WTC11 (cell line): ENCODE data around the gene LHX2. TPM values are rescaled to one million over a fixed set of nuclear protein-coding genes. Genes with fewer than 3 reads are reported as not detected.

Experiments
- ATAC-seq: fragments of 200-7000 bp; cut with Tn5 transposase; 2 replicates; pipeline ENCODE4 v1.10.0; 2021; ENCODE audit warnings: mild to moderate bottlenecking, moderate library complexity
- CTCF ChIA-PET: fragments of 300-600 bp; sonication (Branson Sonifier 250); formaldehyde crosslinking; loops from one replicate; lab custom pipeline; 2021; ENCODE audit warnings: antibody characterized with exemption; lab: Charles Lee
- POLR2A ChIA-PET: fragments of 350-600 bp; sonication (Branson Sonifier 250); formaldehyde crosslinking; loops from one replicate; lab custom pipeline; 2021; ENCODE audit warnings: antibody characterized with exemption; lab: Charles Lee
- DNase-seq: peaks from one replicate; pipeline ENCODE4 v3.0.0; 2021; ENCODE audit warnings: low spot score
- H3K27ac Mint-ChIP-seq: 2 replicates; pipeline ENCODE4 v1.8.0; 2021; ENCODE audit warnings: mixed read lengths
- H3K27me3 Mint-ChIP-seq: 2 replicates; pipeline ENCODE4 v1.8.0; 2021; ENCODE audit warnings: low read depth, mild to moderate bottlenecking, moderate library complexity, mixed read lengths
- H3K36me3 Mint-ChIP-seq: 2 replicates; pipeline ENCODE4 v1.8.0; 2021; ENCODE audit warnings: mixed read lengths
- H3K4me1 Mint-ChIP-seq: 2 replicates; pipeline ENCODE4 v1.8.0; 2022; ENCODE audit warnings: mixed read lengths
- H3K4me3 Mint-ChIP-seq: 2 replicates; pipeline ENCODE4 v1.8.0; 2021; ENCODE audit warnings: mild to moderate bottlenecking, moderate library complexity, mixed read lengths
- H3K9me3 Mint-ChIP-seq: 2 replicates; pipeline ENCODE4 v1.8.0; 2021; ENCODE audit warnings: mixed read lengths
- CREB1 ChIP-seq: sonication (generic); formaldehyde crosslinking; IDR thresholded peaks from 2 replicates; pipeline ENCODE4 v1.8.0; 2023; ENCODE audit warnings: mild to moderate bottlenecking, missing genetic modification reagents
- FOXK1 ChIP-seq: sonication (generic); formaldehyde crosslinking; IDR thresholded peaks from 2 replicates; pipeline ENCODE4 v1.8.0; 2022; ENCODE audit warnings: mild to moderate bottlenecking, moderate library complexity, missing genetic modification reagents
- GTF2I ChIP-seq: fragments of 250-450 bp; sonication (Bioruptor Pico); conservative IDR thresholded peaks from 2 replicates; pipeline ENCODE4 v1.4.0; 2021; ENCODE audit warnings: mild to moderate bottlenecking
- IRF2 ChIP-seq: sonication (generic); formaldehyde crosslinking; IDR thresholded peaks from 2 replicates; pipeline ENCODE4 v1.8.0; 2022; ENCODE audit warnings: low read depth, missing genetic modification reagents, borderline replicate concordance
- KAT7 ChIP-seq: sonication (generic); formaldehyde crosslinking; IDR thresholded peaks from 2 replicates; pipeline ENCODE4 v1.8.1; 2023; ENCODE audit warnings: missing genetic modification reagents, mild to moderate bottlenecking, borderline replicate concordance
- NFATC4 ChIP-seq: fragments of 250-450 bp; sonication (Bioruptor Pico); IDR thresholded peaks from 2 replicates; pipeline ENCODE4 v1.9.0; 2021; ENCODE audit warnings: mild to moderate bottlenecking
- PRRX2 ChIP-seq: fragments of 250-450 bp; sonication (Bioruptor Pico); IDR thresholded peaks from 2 replicates; pipeline ENCODE4 v1.8.0; 2021; ENCODE audit warnings: mild to moderate bottlenecking
- TCF7 ChIP-seq: sonication (generic); formaldehyde crosslinking; IDR thresholded peaks from 2 replicates; pipeline ENCODE4 v1.8.0; 2022; ENCODE audit warnings: mild to moderate bottlenecking, low read depth, missing genetic modification reagents, moderate library complexity
- TEAD4 ChIP-seq: sonication (generic); formaldehyde crosslinking; IDR thresholded peaks from 2 replicates; pipeline ENCODE4 v1.8.0; 2022; ENCODE audit warnings: mild to moderate bottlenecking, missing genetic modification reagents
- TP53 ChIP-seq: sonication (generic); formaldehyde crosslinking; IDR thresholded peaks from 2 replicates; pipeline ENCODE4 v1.8.1; 2023; ENCODE audit warnings: mild to moderate bottlenecking, missing genetic modification reagents
- ZNF263 ChIP-seq: sonication (generic); formaldehyde crosslinking; IDR thresholded peaks from 2 replicates; pipeline ENCODE4 v1.8.1; 2022; ENCODE audit warnings: low read depth, mild to moderate bottlenecking, moderate library complexity, missing genetic modification reagents
- ZNF423 ChIP-seq: fragments of 250-450 bp; sonication (Bioruptor Pico); IDR thresholded peaks from 2 replicates; pipeline ENCODE4 v2.1.2; 2022; ENCODE audit warnings: mild to moderate bottlenecking, moderate library complexity
- total RNA-seq: library from RNA; stranded (reverse); gene quantifications from 3 replicates; pipeline ENCODE4 v1.2.3, GENCODE V29; 2021
- TF ChIP-seq, protein P1 (sequence below): sonication (generic); formaldehyde crosslinking; IDR thresholded peaks from 2 replicates; pipeline ENCODE4 v1.8.0; 2022; ENCODE audit warnings: mild to moderate bottlenecking, missing genetic modification reagents
- TF ChIP-seq, protein P2 (sequence below): fragments of 250-450 bp; sonication (Bioruptor Pico); IDR thresholded peaks from 2 replicates; pipeline ENCODE4 v2.1.2; 2022; ENCODE audit warnings: mild to moderate bottlenecking, moderate library complexity
- TF ChIP-seq, protein P3 (sequence below): fragments of 200-600 bp; IDR thresholded peaks from 2 replicates; pipeline ENCODE4 v1.8.0; 2022; ENCODE audit warnings: antibody characterized with exemption
- TF ChIP-seq, protein P4 (sequence below): sonication (generic); formaldehyde crosslinking; IDR thresholded peaks from 2 replicates; pipeline ENCODE4 v1.8.1; 2023; ENCODE audit warnings: mild to moderate bottlenecking, missing genetic modification reagents, moderate library complexity
- TF ChIP-seq, protein P5 (sequence below): sonication (generic); formaldehyde crosslinking; IDR thresholded peaks from 2 replicates; pipeline ENCODE4 v1.8.1; 2022; ENCODE audit warnings: mild to moderate bottlenecking, moderate library complexity, missing genetic modification reagents
- TF ChIP-seq, protein P6 (sequence below): sonication (generic); formaldehyde crosslinking; IDR thresholded peaks from 2 replicates; pipeline ENCODE4 v1.8.1; 2023; ENCODE audit warnings: mild to moderate bottlenecking, missing genetic modification reagents
- TF ChIP-seq, protein P7 (sequence below): sonication (generic); formaldehyde crosslinking; IDR thresholded peaks from 2 replicates; pipeline ENCODE4 v1.8.1; 2023; ENCODE audit warnings: mild to moderate bottlenecking, moderate library complexity, missing genetic modification reagents
- TF ChIP-seq, protein P8 (sequence below): sonication (generic); formaldehyde crosslinking; IDR thresholded peaks from 2 replicates; pipeline ENCODE4 v1.8.1; 2022; ENCODE audit warnings: low read depth, missing genetic modification reagents, borderline replicate concordance
- TF ChIP-seq, protein P9 (sequence below): sonication (generic); formaldehyde crosslinking; IDR thresholded peaks from 2 replicates; pipeline ENCODE4 v1.8.1; 2022; ENCODE audit warnings: low read depth, mild to moderate bottlenecking, moderate library complexity, missing genetic modification reagents, borderline replicate concordance
- TF ChIP-seq, protein P10 (sequence below): sonication (generic); formaldehyde crosslinking; IDR thresholded peaks from 2 replicates; pipeline ENCODE4 v1.8.0; 2022; ENCODE audit warnings: missing genetic modification reagents

LHX2 gene
- total RNA-seq, 1 experiment from 2014 or later, result 0.42 TPM

DNA sequence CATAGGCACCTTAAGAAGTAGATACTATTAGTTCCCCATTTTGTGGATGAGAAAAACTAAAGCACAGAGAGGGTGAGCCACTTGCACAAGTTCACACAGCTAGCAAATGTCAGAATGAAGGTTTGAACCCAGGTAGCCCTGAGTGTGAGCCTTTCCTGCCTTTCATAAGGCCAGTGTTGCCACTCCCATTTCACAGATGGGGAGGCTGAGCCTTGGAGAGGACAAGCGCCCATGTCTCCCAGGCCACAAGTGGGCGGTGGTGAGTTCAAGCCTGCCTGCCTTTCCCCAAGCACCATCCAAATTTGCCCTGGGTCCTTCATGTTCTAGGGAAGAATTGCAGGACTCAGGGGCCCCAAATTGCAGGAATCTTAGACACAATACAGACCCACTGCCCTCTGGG, 50.6 kb downstream of the LHX2 start:
- CTCF ChIA-PET, result no interaction called here
- ATAC-seq (peak; percentile 48), DNase-seq (peak; percentile 42)
- no peaks in the 10 kb centered on the region for H3K4me1 Mint-ChIP-seq
- H3K27me3 Mint-ChIP-seq, result peaks cover 10% of the 10 kb centered on the region
- POLR2A ChIA-PET, result no interaction called here
- H3K27ac Mint-ChIP-seq, result no peak overlapping the region
- H3K36me3 Mint-ChIP-seq, result no peaks in the 10 kb centered on the region
- H3K4me3 Mint-ChIP-seq, result no peak overlapping the region
- H3K9me3 Mint-ChIP-seq, result no peaks in the 10 kb centered on the region
- no peak for TF ChIP-seq TCF7 (CRISPR knock-in tag)
- TF ChIP-seq, protein P1, sequence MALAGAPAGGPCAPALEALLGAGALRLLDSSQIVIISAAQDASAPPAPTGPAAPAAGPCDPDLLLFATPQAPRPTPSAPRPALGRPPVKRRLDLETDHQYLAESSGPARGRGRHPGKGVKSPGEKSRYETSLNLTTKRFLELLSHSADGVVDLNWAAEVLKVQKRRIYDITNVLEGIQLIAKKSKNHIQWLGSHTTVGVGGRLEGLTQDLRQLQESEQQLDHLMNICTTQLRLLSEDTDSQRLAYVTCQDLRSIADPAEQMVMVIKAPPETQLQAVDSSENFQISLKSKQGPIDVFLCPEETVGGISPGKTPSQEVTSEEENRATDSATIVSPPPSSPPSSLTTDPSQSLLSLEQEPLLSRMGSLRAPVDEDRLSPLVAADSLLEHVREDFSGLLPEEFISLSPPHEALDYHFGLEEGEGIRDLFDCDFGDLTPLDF (CRISPR knock-in tag), result no peak
- TF ChIP-seq, protein P2, sequence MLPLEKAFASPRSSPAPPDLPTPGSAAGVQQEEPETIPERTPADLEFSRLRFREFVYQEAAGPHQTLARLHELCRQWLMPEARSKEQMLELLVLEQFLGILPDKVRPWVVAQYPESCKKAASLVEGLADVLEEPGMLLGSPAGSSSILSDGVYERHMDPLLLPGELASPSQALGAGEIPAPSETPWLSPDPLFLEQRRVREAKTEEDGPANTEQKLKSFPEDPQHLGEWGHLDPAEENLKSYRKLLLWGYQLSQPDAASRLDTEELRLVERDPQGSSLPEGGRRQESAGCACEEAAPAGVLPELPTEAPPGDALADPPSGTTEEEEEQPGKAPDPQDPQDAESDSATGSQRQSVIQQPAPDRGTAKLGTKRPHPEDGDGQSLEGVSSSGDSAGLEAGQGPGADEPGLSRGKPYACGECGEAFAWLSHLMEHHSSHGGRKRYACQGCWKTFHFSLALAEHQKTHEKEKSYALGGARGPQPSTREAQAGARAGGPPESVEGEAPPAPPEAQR (CRISPR knock-in tag), result no peak
- TF ChIP-seq, protein P3, sequence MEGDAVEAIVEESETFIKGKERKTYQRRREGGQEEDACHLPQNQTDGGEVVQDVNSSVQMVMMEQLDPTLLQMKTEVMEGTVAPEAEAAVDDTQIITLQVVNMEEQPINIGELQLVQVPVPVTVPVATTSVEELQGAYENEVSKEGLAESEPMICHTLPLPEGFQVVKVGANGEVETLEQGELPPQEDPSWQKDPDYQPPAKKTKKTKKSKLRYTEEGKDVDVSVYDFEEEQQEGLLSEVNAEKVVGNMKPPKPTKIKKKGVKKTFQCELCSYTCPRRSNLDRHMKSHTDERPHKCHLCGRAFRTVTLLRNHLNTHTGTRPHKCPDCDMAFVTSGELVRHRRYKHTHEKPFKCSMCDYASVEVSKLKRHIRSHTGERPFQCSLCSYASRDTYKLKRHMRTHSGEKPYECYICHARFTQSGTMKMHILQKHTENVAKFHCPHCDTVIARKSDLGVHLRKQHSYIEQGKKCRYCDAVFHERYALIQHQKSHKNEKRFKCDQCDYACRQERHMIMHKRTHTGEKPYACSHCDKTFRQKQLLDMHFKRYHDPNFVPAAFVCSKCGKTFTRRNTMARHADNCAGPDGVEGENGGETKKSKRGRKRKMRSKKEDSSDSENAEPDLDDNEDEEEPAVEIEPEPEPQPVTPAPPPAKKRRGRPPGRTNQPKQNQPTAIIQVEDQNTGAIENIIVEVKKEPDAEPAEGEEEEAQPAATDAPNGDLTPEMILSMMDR, result peak; percentile 37; the same call in 1 of the 2 replicates
- TF ChIP-seq, protein P4, sequence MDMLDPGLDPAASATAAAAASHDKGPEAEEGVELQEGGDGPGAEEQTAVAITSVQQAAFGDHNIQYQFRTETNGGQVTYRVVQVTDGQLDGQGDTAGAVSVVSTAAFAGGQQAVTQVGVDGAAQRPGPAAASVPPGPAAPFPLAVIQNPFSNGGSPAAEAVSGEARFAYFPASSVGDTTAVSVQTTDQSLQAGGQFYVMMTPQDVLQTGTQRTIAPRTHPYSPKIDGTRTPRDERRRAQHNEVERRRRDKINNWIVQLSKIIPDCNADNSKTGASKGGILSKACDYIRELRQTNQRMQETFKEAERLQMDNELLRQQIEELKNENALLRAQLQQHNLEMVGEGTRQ (CRISPR knock-in tag), result no peak
- no peak for TF ChIP-seq ZNF423
- TF ChIP-seq, protein P5, sequence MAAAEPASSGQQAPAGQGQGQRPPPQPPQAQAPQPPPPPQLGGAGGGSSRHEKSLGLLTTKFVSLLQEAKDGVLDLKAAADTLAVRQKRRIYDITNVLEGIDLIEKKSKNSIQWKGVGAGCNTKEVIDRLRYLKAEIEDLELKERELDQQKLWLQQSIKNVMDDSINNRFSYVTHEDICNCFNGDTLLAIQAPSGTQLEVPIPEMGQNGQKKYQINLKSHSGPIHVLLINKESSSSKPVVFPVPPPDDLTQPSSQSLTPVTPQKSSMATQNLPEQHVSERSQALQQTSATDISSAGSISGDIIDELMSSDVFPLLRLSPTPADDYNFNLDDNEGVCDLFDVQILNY (CRISPR knock-in tag), result no peak
- 0 out of 2 replicates have a peak, but pooled peaks have one; percentile 55 for TF ChIP-seq PRRX2 (CRISPR knock-in tag)
- no peak for TF ChIP-seq FOXK1 (CRISPR knock-in tag)
- TF ChIP-seq, protein P6, sequence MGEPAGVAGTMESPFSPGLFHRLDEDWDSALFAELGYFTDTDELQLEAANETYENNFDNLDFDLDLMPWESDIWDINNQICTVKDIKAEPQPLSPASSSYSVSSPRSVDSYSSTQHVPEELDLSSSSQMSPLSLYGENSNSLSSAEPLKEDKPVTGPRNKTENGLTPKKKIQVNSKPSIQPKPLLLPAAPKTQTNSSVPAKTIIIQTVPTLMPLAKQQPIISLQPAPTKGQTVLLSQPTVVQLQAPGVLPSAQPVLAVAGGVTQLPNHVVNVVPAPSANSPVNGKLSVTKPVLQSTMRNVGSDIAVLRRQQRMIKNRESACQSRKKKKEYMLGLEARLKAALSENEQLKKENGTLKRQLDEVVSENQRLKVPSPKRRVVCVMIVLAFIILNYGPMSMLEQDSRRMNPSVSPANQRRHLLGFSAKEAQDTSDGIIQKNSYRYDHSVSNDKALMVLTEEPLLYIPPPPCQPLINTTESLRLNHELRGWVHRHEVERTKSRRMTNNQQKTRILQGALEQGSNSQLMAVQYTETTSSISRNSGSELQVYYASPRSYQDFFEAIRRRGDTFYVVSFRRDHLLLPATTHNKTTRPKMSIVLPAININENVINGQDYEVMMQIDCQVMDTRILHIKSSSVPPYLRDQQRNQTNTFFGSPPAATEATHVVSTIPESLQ (CRISPR knock-in tag), result no peak
- TF ChIP-seq, protein P7, sequence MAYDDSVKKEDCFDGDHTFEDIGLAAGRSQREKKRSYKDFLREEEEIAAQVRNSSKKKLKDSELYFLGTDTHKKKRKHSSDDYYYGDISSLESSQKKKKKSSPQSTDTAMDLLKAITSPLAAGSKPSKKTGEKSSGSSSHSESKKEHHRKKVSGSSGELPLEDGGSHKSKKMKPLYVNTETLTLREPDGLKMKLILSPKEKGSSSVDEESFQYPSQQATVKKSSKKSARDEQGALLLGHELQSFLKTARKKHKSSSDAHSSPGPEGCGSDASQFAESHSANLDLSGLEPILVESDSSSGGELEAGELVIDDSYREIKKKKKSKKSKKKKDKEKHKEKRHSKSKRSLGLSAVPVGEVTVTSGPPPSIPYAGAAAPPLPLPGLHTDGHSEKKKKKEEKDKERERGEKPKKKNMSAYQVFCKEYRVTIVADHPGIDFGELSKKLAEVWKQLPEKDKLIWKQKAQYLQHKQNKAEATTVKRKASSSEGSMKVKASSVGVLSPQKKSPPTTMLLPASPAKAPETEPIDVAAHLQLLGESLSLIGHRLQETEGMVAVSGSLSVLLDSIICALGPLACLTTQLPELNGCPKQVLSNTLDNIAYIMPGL (CRISPR knock-in tag), result no peak
- TF ChIP-seq, protein P8, sequence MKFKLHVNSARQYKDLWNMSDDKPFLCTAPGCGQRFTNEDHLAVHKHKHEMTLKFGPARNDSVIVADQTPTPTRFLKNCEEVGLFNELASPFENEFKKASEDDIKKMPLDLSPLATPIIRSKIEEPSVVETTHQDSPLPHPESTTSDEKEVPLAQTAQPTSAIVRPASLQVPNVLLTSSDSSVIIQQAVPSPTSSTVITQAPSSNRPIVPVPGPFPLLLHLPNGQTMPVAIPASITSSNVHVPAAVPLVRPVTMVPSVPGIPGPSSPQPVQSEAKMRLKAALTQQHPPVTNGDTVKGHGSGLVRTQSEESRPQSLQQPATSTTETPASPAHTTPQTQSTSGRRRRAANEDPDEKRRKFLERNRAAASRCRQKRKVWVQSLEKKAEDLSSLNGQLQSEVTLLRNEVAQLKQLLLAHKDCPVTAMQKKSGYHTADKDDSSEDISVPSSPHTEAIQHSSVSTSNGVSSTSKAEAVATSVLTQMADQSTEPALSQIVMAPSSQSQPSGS, result no peak
- TF ChIP-seq GTF2I (CRISPR knock-in tag), result peak; percentile 90; the same call in 1 of the 2 replicates
- no peak for TF ChIP-seq KAT7 (CRISPR knock-in tag)
- no peak for TF ChIP-seq IRF2 (CRISPR knock-in tag)
- no peak for TF ChIP-seq ZNF263 (CRISPR knock-in tag)
- no peak for TF ChIP-seq TP53
- TF ChIP-seq CREB1 (CRISPR knock-in tag), result no peak
- TF ChIP-seq TEAD4 (CRISPR knock-in tag), result no peak
- TF ChIP-seq, protein P9, sequence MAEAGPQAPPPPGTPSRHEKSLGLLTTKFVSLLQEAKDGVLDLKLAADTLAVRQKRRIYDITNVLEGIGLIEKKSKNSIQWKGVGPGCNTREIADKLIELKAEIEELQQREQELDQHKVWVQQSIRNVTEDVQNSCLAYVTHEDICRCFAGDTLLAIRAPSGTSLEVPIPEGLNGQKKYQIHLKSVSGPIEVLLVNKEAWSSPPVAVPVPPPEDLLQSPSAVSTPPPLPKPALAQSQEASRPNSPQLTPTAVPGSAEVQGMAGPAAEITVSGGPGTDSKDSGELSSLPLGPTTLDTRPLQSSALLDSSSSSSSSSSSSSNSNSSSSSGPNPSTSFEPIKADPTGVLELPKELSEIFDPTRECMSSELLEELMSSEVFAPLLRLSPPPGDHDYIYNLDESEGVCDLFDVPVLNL, result no peak
- TF ChIP-seq NFATC4, result no peak
- TF ChIP-seq, protein P10, sequence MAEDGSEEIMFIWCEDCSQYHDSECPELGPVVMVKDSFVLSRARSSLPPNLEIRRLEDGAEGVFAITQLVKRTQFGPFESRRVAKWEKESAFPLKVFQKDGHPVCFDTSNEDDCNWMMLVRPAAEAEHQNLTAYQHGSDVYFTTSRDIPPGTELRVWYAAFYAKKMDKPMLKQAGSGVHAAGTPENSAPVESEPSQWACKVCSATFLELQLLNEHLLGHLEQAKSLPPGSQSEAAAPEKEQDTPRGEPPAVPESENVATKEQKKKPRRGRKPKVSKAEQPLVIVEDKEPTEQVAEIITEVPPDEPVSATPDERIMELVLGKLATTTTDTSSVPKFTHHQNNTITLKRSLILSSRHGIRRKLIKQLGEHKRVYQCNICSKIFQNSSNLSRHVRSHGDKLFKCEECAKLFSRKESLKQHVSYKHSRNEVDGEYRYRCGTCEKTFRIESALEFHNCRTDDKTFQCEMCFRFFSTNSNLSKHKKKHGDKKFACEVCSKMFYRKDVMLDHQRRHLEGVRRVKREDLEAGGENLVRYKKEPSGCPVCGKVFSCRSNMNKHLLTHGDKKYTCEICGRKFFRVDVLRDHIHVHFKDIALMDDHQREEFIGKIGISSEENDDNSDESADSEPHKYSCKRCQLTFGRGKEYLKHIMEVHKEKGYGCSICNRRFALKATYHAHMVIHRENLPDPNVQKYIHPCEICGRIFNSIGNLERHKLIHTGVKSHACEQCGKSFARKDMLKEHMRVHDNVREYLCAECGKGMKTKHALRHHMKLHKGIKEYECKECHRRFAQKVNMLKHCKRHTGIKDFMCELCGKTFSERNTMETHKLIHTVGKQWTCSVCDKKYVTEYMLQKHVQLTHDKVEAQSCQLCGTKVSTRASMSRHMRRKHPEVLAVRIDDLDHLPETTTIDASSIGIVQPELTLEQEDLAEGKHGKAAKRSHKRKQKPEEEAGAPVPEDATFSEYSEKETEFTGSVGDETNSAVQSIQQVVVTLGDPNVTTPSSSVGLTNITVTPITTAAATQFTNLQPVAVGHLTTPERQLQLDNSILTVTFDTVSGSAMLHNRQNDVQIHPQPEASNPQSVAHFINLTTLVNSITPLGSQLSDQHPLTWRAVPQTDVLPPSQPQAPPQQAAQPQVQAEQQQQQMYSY (CRISPR knock-in tag), result no peak
